Activated CD4-positive, alpha-beta T cell treated with anti-CD3 and anti-CD28 coated beads for 36 hours (primary cell): ENCODE measurements around the gene PIP5K1B. TPM values are rescaled to one million over a fixed set of nuclear protein-coding genes. Genes with fewer than 3 reads are reported as not detected.
"Not testable (repeated sequence)": the region's sequence is repeated elsewhere in the genome, so short reads cannot be mapped to it uniquely, and the experiment has no call there.

Source experiments
- ATAC-seq: fragments of 200-7000 bp; cut with Tn5 transposase; one replicate; pipeline ENCODE4 v1.10.0; 2021; ENCODE audit warnings: mild to moderate bottlenecking, moderate library complexity
- CTCF ChIA-PET: fragments of 350-600 bp; sonication (Branson Sonifier 250); formaldehyde crosslinking; loops from one replicate; lab custom pipeline; 2021; ENCODE audit warnings: antibody characterized with exemption; lab: Charles Lee
- POLR2A ChIA-PET: fragments of 350-600 bp; sonication (Branson Sonifier 250); formaldehyde crosslinking; loops from one replicate; lab custom pipeline; 2021; ENCODE audit warnings: antibody characterized with exemption, inconsistent platforms; lab: Charles Lee
- DNase-seq: peaks from one replicate; pipeline ENCODE4 v3.0.0-alpha.2; 2020
- H3K27ac Mint-ChIP-seq: one replicate; pipeline ENCODE4 v1.8.0; 2021; ENCODE audit warnings: mixed read lengths
- H3K27me3 Mint-ChIP-seq: one replicate; pipeline ENCODE4 v1.8.0; 2021; ENCODE audit warnings: mixed read lengths
- H3K36me3 Mint-ChIP-seq: one replicate; pipeline ENCODE4 v1.8.0; 2021; ENCODE audit warnings: low read depth, mixed read lengths
- H3K4me1 Mint-ChIP-seq: one replicate; pipeline ENCODE4 v1.8.0; 2021; ENCODE audit warnings: mixed read lengths
- H3K4me3 Mint-ChIP-seq: one replicate; pipeline ENCODE4 v1.8.0; 2021; ENCODE audit warnings: mild to moderate bottlenecking, moderate library complexity, mixed read lengths
- H3K9me3 Mint-ChIP-seq: one replicate; pipeline ENCODE4 v1.8.0; 2021; ENCODE audit warnings: low read depth, mixed read lengths
- intact Hi-C, 2 experiments: fragments of 100-400 bp; cut with DNase I in 1 of 2; cut with micrococcal nuclease in 1 of 2; formaldehyde crosslinking; loops; one replicate each; pipeline versions ENCODE4 v1.14.2 to v1.15.1; 2022 to 2024; cut with DNase I, micrococcal nuclease
- total RNA-seq, 2 experiments: library from RNA; stranded (reverse); gene quantifications; one replicate each; pipeline ENCODE4 v1.2.3, GENCODE V29; 2021

The PIP5K1B gene
- total RNA-seq, 2 experiments from 2014 or later: 1.6 TPM

- POLR2A ChIA-PET, H3K36me3 Mint-ChIP-seq, DNase-seq, H3K27me3 Mint-ChIP-seq, H3K9me3 Mint-ChIP-seq, H3K27ac Mint-ChIP-seq, ATAC-seq, H3K4me3 Mint-ChIP-seq, intact Hi-C loops: not testable (repeated sequence)
- CTCF ChIA-PET: interaction anchor here (1.0 kb wide), 1 partner anchor 10 kb away, joined by 3 read pairs; no protein-coding TSS in a partner anchor
- H3K4me1 Mint-ChIP-seq: peaks cover 26% of the 10 kb centered on the region
Measured at GRCh38 chr9:68986949-68987348, 281.9 kb downstream of the PIP5K1B start.

GRCh38 chr9:68991457-68991856, 286.4 kb downstream of the PIP5K1B start:
- Mint-ChIP-seq H3K4me3 (no peak overlapping the region), H3K27me3 (no peaks in the 10 kb centered on the region), H3K4me1 (peaks cover 9% of the 10 kb centered on the region), H3K27ac (no peak overlapping the region), H3K36me3 (no peaks in the 10 kb centered on the region), H3K9me3 (no peaks in the 10 kb centered on the region)
- ChIA-PET CTCF (interaction anchor here (0.6 kb wide), 1 partner anchor 331 kb away, joined by 3 read pairs; no protein-coding TSS in a partner anchor), POLR2A (no interaction called here)
- intact Hi-C loops: no loop called here
- ATAC-seq (no peak), DNase-seq (no peak)

GRCh38 chr9:68995776-68996175, 290.7 kb downstream of the PIP5K1B start:
- Mint-ChIP-seq H3K27me3 (no peaks in the 10 kb centered on the region), H3K27ac (no peak overlapping the region), H3K4me3 (no peak overlapping the region), H3K9me3 (no peaks in the 10 kb centered on the region), H3K36me3 (no peaks in the 10 kb centered on the region), H3K4me1 (peaks cover 24% of the 10 kb centered on the region)
- intact Hi-C loops: loop anchor here (5.0 kb wide), 2 partner anchors 213 to 308 kb away; a partner anchor contains a TSS
- ATAC-seq: no peak
- DNase-seq: no peak
- ChIA-PET CTCF (interaction anchor here (1.1 to 1.4 kb wide), 2 partner anchors 412 to 415 kb away, joined by 3 to 4 read pairs; no protein-coding TSS in a partner anchor), POLR2A (interaction anchor here (0.5 kb wide), 1 partner anchor 486 kb away, joined by 5 read pairs; no protein-coding TSS in a partner anchor)

GRCh38 chr9:68996462-68996861, 291.4 kb downstream of the PIP5K1B start:
- CTCF ChIA-PET: interaction anchor here (0.6 to 5.4 kb wide), 10 partner anchors 8 to 415 kb away, joined by 3 to 54 read pairs (median 4); partner anchors contain the start of gene FXN

GRCh38 chr9:68997666-68998065, 292.6 kb downstream of the PIP5K1B start:
- POLR2A ChIA-PET: no interaction called here

More at GRCh38 chr9:68996462-68996861, 291.4 kb downstream of the PIP5K1B start:
- no peaks in the 10 kb centered on the region for H3K36me3 Mint-ChIP-seq
- POLR2A ChIA-PET: no interaction called here
- intact Hi-C loops: loop anchor here (5.0 kb wide), 2 partner anchors 214 to 309 kb away; a partner anchor contains a TSS
- H3K4me3 Mint-ChIP-seq: peak overlapping the region; percentile 30
- no peaks in the 10 kb centered on the region for H3K9me3 Mint-ChIP-seq
- no peak for ATAC-seq
- no peak for DNase-seq
- H3K4me1 Mint-ChIP-seq: peaks cover 24% of the 10 kb centered on the region
- no peaks in the 10 kb centered on the region for H3K27me3 Mint-ChIP-seq
- H3K27ac Mint-ChIP-seq: peak overlapping the region; percentile 75

GRCh38 chr9:68998385-68998784, 293.3 kb downstream of the PIP5K1B start:
- ChIA-PET CTCF (interaction anchor here (0.8 to 5.4 kb wide), 5 partner anchors 22 to 415 kb away, joined by 3 to 54 read pairs (median 6); partner anchors contain the start of gene FXN), POLR2A (no interaction called here)
- Mint-ChIP-seq H3K4me3 (no peak overlapping the region), H3K9me3 (no peaks in the 10 kb centered on the region), H3K36me3 (no peaks in the 10 kb centered on the region), H3K27ac (no peak overlapping the region), H3K27me3 (peaks cover 2% of the 10 kb centered on the region), H3K4me1 (peaks cover 24% of the 10 kb centered on the region)
- intact Hi-C loops: loop anchor here (5.0 kb wide), 2 partner anchors 216 to 311 kb away; a partner anchor contains a TSS
- ATAC-seq (no peak), DNase-seq (no peak)

More at GRCh38 chr9:68997666-68998065, 292.6 kb downstream of the PIP5K1B start:
- intact Hi-C loops: loop anchor here (5.0 kb wide), 2 partner anchors 215 to 310 kb away; a partner anchor contains a TSS
- no peak for ATAC-seq
- Mint-ChIP-seq H3K4me1 (peaks cover 24% of the 10 kb centered on the region), H3K27ac (no peak overlapping the region), H3K4me3 (no peak overlapping the region), H3K9me3 (no peaks in the 10 kb centered on the region), H3K36me3 (no peaks in the 10 kb centered on the region), H3K27me3 (no peaks in the 10 kb centered on the region)
- DNase-seq: no peak
- CTCF ChIA-PET: interaction anchor here (0.6 to 5.4 kb wide), 11 partner anchors 10 to 414 kb away, joined by 3 to 54 read pairs (median 4); partner anchors contain the start of gene FXN

- CTCF ChIA-PET: interaction anchor here (0.7 to 5.4 kb wide), 24 partner anchors 11 to 436 kb away, joined by 3 to 54 read pairs (median 4); no protein-coding TSS in a partner anchor
- ATAC-seq: no peak
- Mint-ChIP-seq H3K27me3 (peaks cover 2% of the 10 kb centered on the region), H3K4me3 (no peak overlapping the region), H3K9me3 (no peaks in the 10 kb centered on the region), H3K4me1 (peaks cover 24% of the 10 kb centered on the region), H3K27ac (no peak overlapping the region), H3K36me3 (no peaks in the 10 kb centered on the region)
- POLR2A ChIA-PET: no interaction called here
- intact Hi-C loops: loop anchor here (1.0 to 5.0 kb wide), 6 partner anchors 20 to 415 kb away; partner anchors contain the start of gene PIP5K1B (in 1 of the 2)
- no peak for DNase-seq
Measured at GRCh38 chr9:68998812-68999211, 293.8 kb downstream of the PIP5K1B start.

- intact Hi-C loops: loop anchor here (1.0 to 5.0 kb wide), 6 partner anchors 20 to 415 kb away; partner anchors contain the start of gene PIP5K1B (in 1 of the 2)
- ChIA-PET CTCF (interaction anchor here (0.6 to 5.4 kb wide), 38 partner anchors 9 to 848 kb away, joined by 3 to 54 read pairs (median 3); no protein-coding TSS in a partner anchor), POLR2A (no interaction called here)
- DNase-seq (peak; percentile 75), ATAC-seq (peak; percentile 90)
- Mint-ChIP-seq H3K36me3 (no peaks in the 10 kb centered on the region), H3K27ac (peak overlapping the region; percentile 63), H3K27me3 (peaks cover 2% of the 10 kb centered on the region), H3K4me1 (peaks cover 24% of the 10 kb centered on the region), H3K9me3 (no peaks in the 10 kb centered on the region), H3K4me3 (no peak overlapping the region)
Measured at GRCh38 chr9:68999393-69000105, 294.5 kb downstream of the PIP5K1B start.

- Mint-ChIP-seq H3K4me1 (peaks cover 12% of the 10 kb centered on the region), H3K4me3 (no peak overlapping the region), H3K27ac (no peak overlapping the region), H3K9me3 (no peaks in the 10 kb centered on the region), H3K27me3 (peaks cover 2% of the 10 kb centered on the region), H3K36me3 (no peaks in the 10 kb centered on the region)
- intact Hi-C loops: no loop called here
- CTCF ChIA-PET: interaction anchor here (0.8 to 5.4 kb wide), 3 partner anchors 25 to 419 kb away, joined by 3 to 54 read pairs (median 4); no protein-coding TSS in a partner anchor
- POLR2A ChIA-PET: no interaction called here
- no peak for ATAC-seq
- no peak for DNase-seq
Measured at GRCh38 chr9:69001921-69002320, 296.9 kb downstream of the PIP5K1B start.

- ATAC-seq: no peak
- H3K27me3 Mint-ChIP-seq: peaks cover 2% of the 10 kb centered on the region
- H3K9me3 Mint-ChIP-seq: no peaks in the 10 kb centered on the region
- no peaks in the 10 kb centered on the region for H3K36me3 Mint-ChIP-seq
- CTCF ChIA-PET: interaction anchor here (0.5 to 1.4 kb wide), 8 partner anchors 10 to 419 kb away, joined by 3 read pairs; partner anchors contain the start of gene FXN
- DNase-seq: no peak
- peaks cover 11% of the 10 kb centered on the region for H3K4me1 Mint-ChIP-seq
- intact Hi-C loops: no loop called here
- H3K4me3 Mint-ChIP-seq: no peak overlapping the region
- no peak overlapping the region for H3K27ac Mint-ChIP-seq
- POLR2A ChIA-PET: interaction anchor here (0.6 kb wide), 1 partner anchor 105 kb away, joined by 3 read pairs; no protein-coding TSS in a partner anchor
Measured at GRCh38 chr9:69003051-69003450, 298.0 kb downstream of the PIP5K1B start.

GRCh38 chr9:69004836-69005235, 299.8 kb downstream of the PIP5K1B start:
- ATAC-seq (no peak), DNase-seq (no peak)
- Mint-ChIP-seq H3K36me3 (no peaks in the 10 kb centered on the region), H3K27me3 (peaks cover 2% of the 10 kb centered on the region), H3K9me3 (no peaks in the 10 kb centered on the region), H3K27ac (no peak overlapping the region), H3K4me3 (no peak overlapping the region), H3K4me1 (no peaks in the 10 kb centered on the region)
- ChIA-PET POLR2A (interaction anchor here (0.6 kb wide), 1 partner anchor 175 kb away, joined by 3 read pairs; no protein-coding TSS in a partner anchor), CTCF (interaction anchor here (0.7 kb wide), 1 partner anchor 160 kb away, joined by 3 read pairs; no protein-coding TSS in a partner anchor)
- intact Hi-C loops: no loop called here
